Pulmonary artery endothelial cell (primary cell): ENCODE measurements around the gene HHAT. TPM values are rescaled to one million over a fixed set of nuclear protein-coding genes. Genes with fewer than 3 reads are reported as not detected.

Experiments
- DNase-seq: peaks from one replicate; pipeline ENCODE4 v3.0.0-alpha.2; 2011; ENCODE audit warnings: low read depth, low spot score
- total RNA-seq: library from RNA; depleted of rRNA; stranded (reverse); fragments of >200 nt; gene quantifications from 2 replicates; pipeline ENCODE4 v1.2.3, GENCODE V29; 2014

Gene HHAT
- total RNA-seq, 1 donor from 2014 or later, result 1.6 TPM

DNA sequence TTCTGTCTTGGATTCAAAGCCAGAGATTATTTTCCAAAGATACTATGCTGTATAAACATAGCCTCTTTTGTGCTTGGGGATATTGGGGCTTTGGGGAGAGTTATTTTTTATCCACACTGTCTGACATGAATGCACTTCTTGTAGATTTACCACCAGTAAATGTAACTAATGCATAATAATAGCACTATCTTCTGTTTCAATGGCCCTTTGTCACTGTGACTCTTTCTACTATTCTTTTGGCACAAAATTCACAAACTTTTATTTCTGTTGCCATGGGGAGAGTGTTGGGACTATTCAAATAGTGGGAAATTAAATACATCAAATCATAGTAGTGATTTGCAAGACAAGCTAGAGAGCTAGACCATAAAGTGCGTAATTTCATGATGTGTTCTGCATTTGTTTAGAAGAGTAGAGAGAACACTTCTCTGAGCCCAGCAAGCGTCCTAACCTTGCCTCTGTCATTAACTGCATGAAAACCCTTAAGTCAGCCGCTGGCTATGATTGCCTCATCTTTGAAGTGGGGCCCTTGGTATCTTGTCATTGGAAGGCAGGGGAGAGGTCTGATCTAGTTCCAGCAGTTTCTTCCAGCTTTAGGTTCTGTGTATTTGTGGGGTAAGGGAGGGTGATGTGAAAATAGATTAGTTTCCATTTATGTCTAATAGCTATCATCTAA is 154.4 kb downstream of the HHAT start:
- DNase-seq, result no peak

DNA sequence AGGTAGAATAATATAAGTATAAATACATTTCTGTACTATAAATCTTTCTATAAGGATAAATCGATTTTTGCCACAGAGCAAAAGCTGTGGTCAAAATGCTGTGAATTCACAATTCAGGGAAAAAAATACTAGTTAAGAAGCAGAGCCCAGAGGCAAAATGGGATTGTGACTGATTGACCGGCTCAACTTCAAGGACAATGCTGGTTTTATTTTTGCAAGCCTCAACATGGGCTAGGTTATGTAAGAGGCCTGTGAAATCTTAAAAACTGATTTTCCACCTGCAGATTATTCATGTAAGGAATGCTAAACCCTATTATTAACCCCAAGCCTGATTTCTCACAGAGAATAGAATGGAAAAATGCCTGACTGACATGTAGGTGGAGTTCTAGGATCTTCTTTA is 155.1 kb downstream of the HHAT start:
- DNase-seq, result no peak

DNA sequence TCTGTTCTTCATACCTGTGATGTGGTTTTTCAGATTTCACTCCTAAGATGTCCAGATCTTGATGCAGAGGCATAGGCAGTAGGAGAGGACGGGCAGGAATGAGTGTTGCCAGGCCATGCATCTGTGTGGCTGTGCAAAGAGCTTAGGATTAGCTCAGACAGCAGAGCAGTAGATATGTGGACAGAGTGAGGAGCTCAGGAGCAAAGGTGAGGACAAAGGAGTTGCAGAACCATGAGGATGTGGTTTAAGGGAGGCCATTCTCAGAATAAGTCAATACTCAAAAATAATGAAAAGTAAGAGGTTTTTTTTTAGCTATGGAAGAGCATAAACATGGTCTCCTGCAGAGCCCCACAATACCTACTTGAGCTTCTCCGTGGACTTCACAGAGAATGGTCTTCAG is 158.3 kb downstream of the HHAT start:
- DNase-seq, result no peak

DNA sequence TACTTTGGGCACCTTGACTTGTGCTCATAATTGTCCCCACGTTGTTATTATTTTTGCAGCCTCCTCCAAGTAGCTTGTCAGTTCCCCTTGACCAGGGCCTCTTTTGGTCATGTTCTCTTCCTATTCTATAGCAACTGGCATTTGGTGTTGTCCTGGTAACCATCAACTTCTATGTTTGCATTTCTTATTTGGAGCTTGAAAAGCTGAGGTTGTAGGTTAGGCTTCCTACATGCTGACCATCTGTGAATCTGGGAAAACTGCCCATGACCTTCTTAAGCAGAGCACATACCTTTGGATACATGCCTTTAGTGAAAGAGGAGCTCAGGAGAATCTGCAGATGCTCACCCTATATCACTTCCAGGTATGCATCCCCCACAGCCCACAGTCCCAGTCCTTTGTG is 160.8 kb downstream of the HHAT start:
- no peak for DNase-seq

DNA sequence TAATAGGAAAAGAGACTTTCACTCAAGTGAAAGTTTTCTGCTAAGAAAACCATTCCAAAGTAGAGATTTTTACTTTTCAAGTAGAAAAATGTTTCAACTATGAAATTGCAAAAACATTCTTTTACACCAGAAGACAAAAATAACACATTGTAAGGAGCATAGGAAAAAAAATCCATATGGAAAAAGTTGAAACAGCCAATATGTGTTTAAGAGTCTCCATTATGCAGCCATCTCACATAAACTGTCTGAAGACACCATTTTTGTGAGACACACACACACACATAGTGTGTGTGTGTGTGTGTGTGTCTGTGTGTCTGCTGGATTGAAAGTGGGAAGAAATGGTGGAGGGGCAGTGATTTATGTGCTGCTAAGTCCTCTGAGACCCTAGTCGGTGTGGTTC is 162.1 kb downstream of the HHAT start:
- DNase-seq, result no peak

DNA sequence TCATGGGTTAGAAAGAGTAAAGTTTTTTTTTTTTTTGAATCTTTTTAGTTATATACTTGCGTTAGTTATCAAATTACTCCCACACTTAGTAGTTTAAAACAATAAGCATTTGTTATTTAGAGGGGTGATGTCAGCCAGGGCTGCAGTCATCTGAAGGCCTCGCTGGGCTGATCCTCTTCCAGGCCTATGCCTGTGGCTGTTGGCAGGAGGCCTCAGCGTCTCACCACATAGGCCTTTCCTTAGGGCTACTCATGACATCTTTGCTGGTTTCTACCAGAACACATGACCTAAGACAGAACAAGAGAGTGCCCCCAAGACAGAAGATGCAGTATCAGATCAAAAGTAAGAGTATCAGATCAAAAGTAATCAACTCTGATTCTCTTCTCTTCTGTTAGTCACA is 167.4 kb downstream of the HHAT start:
- no peak for DNase-seq

DNA sequence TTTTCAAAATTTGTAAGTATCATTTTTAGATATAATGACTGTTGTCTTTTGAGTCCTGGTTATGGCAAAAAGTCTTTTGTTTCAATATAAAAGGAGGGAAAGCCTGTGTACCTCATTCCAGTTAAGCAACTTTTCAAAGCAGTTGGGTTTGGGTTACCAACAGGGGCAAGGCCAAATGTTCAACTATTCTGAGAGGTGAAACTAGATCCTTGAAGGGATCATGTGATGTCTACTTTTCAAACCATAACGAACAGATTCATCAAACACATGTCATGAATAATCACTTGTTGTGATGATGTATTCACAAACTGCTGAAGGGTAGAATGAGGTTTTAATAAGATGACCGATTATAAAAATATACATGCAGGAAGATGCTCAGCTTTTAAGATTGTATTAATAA is 171.3 kb downstream of the HHAT start:
- no peak for DNase-seq

DNA sequence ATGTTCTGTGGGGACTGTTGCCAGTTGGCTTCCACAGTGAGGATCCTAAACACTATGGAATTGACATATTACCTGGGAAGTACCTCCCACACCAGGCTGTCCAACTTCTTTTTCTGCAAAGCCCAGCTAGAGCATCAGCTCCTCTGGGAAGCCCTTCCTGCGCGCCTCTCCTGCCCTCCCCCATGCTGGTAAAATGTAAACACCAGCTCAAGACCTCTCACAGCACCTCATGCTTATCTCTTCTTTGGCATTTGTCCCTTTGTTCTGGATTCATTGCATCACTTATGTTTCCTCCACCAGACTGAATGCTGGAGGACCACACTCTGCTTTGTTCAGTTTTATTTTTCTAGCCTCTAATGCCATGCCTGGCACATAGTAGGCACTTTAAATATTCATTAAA is 172.1 kb downstream of the HHAT start:
- DNase-seq, result no peak

DNA sequence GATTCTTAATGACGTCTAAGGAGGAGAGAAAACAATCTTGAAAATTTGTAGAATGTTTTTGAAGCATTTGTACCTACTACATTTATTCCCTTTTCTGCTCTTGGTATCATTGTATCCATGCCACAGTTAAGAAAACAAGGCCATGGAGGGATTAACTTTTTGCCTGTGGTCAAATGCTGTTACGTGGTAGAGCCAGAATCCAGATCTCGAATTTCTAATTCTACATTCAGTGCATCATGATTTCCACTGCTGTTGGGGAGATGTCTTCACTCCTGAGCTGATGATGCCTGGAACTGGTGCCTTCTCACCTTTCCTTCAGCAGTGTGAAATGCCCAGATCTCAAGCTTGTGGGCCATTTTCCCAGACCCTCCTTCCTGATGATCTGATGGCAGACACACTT is 175.6 kb downstream of the HHAT start:
- DNase-seq, result no peak

DNA sequence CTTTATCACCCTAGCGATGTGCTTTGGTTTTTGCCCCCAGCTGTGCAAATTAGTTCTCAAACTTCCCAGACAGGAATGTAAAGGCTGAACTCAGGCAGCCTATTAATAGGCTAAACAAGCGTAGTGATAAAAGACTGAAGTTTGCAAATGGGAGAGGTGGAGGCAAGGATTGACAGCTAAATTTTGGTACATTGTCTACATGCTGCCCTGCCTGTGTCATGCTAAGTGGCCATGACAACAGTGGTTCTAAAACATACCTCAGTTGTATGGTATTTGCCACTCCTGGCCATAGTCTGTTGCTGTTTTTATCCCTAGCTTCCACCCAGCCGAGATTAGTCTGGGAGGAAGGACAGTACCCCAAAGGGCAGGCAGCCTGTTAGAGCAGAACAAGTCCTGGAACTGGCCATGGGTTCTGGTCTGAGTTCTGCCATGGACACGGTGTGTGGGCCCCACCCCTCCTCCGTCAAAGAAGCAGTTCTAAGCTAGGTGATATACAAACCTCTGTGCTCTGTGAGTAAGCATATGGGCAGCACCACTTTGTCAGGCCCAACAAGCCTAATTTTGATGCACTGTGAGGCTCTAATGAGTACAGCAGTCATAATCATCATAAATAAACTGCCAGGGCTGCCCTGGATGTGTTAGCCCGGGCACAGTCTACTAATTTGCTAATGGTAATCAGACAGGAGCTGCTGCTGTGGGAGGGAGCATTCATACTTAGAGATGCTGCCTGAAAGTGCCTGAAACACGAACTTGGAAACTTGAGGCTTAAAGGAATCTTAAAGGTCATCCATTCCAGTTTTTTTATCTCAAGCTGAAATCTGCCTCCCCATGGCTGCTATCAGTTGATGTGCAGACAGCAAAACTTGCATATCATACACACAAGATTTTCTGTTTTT is 177.1 kb downstream of the HHAT start:
- DNase-seq, result no peak

DNA sequence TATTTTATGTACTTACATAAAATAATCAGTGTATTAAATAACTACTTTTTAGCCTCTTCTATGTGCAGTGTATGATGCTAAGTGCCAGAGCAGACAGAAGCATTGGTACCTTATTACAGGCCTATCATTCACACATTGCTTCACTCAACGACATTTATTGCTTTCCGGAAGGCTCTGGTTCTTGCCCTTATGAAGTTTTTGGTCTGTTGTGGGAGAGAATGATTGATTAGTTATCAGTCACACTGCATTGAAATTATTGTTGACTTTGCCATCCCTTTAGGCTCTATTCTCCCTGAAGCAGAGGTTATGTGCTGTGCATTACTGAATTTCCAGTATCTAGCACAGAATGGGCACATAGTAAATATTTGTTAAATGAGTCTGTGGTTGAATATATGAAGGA is 178.0 kb downstream of the HHAT start:
- DNase-seq, result no peak

DNA sequence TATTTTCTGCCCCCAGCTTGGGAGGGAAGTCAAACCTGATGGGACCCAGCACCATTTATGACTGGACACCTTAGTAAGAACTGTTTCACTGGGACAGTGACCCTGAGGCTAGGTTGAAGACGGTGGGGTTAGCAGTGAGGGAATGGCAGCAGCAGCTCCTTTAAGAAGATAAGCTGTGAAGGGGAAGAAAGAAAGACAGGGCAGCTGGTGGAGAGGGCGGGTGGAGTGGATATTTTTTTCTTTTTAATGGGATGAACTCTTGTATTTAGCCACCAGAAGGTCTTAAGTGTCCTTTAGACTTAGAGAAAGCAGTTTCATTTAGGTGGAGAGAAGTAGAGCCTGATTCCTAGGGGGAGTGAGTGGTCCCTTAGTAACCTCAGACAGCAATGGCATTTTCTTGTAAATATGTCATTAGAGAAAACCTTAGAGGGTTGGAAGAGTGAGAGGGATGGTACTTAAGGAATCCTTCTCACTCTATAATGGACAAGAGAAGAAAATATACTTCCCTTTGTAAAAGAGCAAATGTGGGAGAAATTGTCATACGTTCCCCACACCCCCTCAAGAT is 187.5 kb downstream of the HHAT start:
- DNase-seq, result no peak

DNA sequence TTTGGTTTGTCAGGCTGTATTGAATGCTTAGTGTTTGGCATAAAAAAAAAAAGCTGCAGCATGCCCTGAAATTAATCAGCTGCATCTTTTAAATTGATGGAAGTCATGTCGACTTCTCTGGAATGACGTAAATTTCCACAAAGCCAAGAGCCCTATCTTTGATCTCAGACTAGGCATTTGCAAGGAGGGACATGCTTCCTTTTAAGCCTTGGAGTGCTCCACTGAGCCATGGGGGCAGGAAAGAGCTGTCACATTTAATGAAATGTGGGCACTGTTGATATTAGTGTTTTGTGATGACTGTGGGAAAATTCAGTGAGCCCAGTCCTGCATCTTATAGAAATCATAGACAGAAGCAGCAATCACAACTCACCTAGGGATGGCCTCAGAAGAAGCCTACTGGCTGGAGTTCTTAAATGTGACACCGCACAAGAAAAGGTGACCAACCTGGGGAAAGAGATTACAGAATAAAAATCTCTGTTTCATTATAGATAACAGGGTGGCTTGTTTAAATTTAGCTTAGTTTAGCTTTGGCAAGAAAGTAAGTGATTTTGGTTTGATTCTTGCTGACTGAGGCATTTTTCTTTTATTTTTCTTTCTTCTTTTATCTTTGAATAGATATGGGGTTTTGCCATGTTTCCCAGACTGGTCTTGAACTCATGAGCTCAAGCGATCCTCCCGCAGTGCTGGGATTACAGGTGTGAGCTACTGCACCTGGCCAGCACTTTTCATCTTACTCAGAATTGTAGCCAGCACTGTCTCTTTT is 188.2 kb downstream of the HHAT start:
- no peak for DNase-seq

DNA sequence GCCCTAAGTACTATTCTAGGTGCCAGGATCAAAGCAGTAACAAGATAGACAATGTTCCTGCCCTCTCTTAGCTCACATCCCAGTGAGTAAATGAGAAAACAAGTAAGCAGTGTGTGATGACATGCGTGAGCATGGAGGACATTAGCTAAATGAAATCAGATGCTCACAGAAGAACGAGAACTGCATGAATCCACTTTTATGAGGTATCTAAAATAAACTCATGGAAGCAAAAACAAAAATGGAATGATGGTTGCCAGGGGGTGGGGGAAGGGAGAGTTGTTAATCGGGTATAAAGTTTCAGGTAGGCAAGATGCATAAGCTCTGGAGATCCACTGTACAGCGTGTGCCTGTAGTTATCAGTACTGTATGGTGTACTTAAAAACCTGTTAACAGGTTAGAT is 195.1 kb downstream of the HHAT start:
- DNase-seq, result no peak

DNA sequence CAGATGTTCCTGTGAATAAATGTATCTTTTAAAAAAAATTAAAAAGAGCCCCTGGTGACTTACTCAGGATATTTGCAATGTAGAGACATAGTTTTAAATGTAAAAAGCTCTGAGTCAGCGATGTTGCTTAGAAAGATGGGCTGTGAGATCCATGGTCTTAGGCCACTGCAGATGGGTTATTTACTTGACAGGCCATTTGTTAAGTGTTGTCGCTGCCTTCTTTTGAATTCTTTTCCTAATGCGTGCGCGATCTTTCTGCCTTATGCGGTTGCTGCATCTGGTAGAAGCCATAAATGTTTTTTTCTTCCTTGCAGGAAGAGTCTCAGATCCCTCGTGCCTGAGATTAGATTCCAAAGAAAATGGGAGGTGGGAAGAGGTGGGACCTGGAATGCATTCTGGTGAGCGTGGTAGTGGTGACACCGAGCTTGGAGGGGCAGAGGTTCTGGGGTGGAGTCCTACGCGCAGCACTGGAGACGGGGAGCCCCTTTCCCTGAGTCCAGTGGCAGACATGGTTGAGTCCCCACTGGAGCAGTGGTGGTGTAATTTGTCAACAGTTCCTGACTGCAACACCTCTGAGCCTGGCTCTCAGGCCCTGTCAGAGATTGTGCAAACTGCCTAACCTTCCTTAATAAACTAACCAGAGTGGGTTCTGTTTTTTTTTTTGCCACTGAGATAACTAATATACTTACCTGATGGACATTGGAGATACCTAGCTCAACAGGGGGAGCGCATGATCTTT is 197.2 kb downstream of the HHAT start:
- DNase-seq, result no peak

DNA sequence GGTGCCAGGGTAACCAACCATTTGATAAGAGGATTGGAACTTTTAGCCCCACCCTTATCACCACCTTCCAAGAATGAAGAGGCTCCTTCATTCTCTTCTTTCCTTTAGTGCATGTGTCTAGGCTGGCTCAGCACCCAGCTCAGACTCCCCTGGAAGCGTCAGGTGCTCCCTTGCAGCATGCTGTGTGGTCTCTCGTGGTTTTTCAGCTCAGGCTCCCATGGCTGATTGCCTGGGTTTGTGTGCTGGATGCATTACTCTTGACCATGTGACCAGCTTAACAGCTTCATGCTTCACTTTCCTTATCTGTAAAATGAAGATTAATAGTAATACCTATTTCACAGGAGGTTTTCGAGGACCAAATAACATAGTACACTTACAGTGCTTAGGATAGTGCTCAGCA is 198.4 kb downstream of the HHAT start:
- DNase-seq, result no peak

DNA sequence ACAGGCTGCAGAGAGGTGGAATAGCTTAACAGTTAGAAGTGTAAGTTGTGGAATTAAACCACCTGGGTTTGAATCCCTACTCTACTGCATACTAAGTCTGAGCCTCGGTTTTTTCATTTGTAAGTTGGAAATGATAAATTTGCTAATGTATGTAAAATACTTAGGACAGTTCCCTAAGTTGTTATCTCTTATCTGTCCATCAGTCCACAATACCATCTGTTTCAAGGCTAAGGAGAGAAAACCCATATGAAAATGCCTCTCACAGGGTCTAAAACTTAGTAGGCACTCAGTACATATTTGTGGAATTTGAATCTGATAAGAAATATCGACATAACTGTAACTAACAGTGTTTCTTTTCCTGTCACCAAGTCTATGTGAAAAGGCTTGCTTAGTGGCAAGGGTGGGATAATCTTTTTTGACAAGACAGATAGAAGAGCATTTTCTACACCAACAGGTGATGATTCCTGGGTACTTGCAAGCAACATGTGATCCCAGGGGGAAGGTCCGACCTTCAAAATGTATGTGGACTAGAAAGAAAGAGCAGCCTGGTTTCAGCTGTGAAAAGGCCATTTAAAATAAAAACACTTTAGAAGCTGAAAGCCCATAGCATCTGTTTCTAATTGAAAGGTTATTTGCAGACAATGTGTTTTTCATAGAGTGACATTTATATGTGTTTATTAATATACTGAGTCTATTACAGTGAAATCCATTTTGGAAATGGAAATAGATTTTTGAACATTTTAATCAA is 202.9 kb downstream of the HHAT start:
- DNase-seq, result no peak

DNA sequence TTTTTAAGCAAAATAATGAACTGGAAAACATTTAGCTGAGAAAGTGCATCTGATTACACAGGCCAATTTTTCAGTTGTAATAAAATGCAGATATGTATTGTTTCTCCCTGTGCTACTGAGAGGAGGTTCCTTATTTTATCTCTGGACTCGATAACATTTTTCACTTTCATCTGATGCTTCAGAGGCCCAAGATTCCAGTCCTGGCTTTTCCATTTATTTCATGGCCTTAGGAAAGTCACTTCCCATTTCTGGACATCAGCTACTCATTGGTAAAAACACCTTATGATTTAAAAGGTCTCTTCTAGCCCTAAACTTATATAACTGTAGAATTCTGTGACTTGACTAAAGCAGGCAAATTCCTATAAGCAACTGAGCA is 203.5 kb downstream of the HHAT start:
- DNase-seq, result no peak

DNA sequence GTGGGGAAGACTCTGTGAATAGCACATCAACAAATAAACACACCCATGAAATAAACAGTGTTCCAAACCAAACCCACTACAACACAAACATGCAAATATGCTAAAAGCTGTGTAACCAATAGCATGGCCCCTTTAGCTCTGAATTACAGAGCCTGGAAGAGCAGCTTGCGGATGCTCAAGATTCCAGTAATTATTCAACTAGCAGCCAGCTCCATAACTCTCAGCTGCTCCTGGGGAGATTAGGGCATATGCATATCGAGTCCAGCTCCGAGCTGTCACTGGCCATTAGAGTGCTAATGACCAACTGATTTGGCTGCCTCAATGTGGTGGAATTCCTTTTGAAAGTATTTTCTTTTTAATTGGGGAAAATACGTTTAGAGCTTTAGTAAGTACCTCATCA is 207.1 kb downstream of the HHAT start:
- no peak for DNase-seq

DNA sequence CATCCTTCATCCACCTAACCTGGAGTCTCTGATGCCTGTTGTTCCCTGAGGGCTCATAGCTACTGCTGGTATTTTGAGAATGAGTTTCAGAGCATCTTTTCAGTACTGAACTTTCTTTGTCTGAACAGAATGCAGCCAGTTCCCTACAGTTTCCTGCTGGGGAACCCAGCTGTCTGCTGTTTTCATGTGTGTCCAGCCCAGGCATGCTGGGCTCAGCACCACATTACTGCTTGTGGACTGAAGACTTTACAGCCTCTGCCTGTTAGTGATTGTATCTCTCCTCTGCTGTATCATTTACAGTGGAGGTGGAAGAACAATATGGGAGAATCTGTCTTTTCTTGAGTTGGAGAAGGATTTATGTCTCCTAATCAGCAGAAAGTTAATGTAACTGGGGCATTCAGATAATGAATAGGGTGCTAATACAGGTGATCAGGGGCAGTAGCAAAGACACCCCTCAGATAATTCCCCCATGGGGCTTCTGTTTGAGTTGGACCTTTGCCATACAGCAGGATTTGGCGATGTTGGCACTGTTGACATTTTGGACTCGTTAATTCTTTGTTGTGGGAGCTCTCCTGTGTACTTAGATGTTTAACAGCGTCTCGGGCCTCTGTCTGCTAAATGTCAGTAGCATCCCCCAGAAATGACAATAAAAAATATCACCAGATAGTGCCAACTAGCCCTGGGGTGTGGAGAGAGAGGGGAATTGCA is 207.7 kb downstream of the HHAT start:
- DNase-seq, result no peak
